HepG2 (cell line): ENCODE results near the gene DHX16. TPM values are rescaled to one million over a fixed set of nuclear protein-coding genes. Genes with fewer than 3 reads are reported as not detected.

Experiments used
- FOXM1 ChIP-seq: sonication (generic); formaldehyde crosslinking; IDR thresholded peaks from 2 replicates; pipeline ENCODE4 v1.5.0; 2020; ENCODE audit warnings: missing genetic modification reagents
- LBX2 ChIP-seq: sonication (generic); formaldehyde crosslinking; IDR thresholded peaks from 2 replicates; pipeline ENCODE4 v1.5.0; 2020; ENCODE audit warnings: missing genetic modification reagents, mild to moderate bottlenecking, borderline replicate concordance
- NR1H2 ChIP-seq: sonication (generic); formaldehyde crosslinking; IDR thresholded peaks from 2 replicates; pipeline ENCODE4 v1.8.1; 2022; ENCODE audit warnings: low read depth, missing genetic modification reagents, borderline replicate concordance
- NR2F1 ChIP-seq, 2 experiments: fragments of 450-650 bp in 1 of 2; formaldehyde crosslinking in 1 of 2; IDR thresholded peaks; 2 replicates each; pipeline versions ENCODE4 v1.5.0 to v1.6.1; 2016 to 2020; ENCODE audit warnings: mild to moderate bottlenecking in 1 of 2, missing compliant biosample characterization in 1 of 2, missing genetic modification reagents in 1 of 2, moderate library complexity in 1 of 2
- NRL ChIP-seq: sonication (generic); formaldehyde crosslinking; IDR thresholded peaks from 2 replicates; pipeline ENCODE4 v1.5.0; 2020; ENCODE audit warnings: missing genetic modification reagents, mild to moderate bottlenecking, moderate library complexity, borderline replicate concordance
- PRPF4 ChIP-seq: fragments of 200-400 bp; formaldehyde crosslinking; IDR thresholded peaks from 2 replicates; pipeline ENCODE4 v1.6.1; 2016; ENCODE audit warnings: low read length, low read depth; ENCODE audit not compliant: poor library complexity, severe bottlenecking
- RERE ChIP-seq: IDR thresholded peaks from 2 replicates; pipeline ENCODE4 v1.6.1; 2016; ENCODE audit warnings: low read depth, missing genetic modification reagents, missing compliant biosample characterization
- SSRP1 ChIP-seq: IDR thresholded peaks from 2 replicates; pipeline ENCODE4 v1.6.1; 2016; ENCODE audit warnings: control low read depth
- ZBTB38 ChIP-seq: sonication (generic); formaldehyde crosslinking; IDR thresholded peaks from 2 replicates; pipeline ENCODE4 v1.5.1; 2020; ENCODE audit warnings: mild to moderate bottlenecking, missing genetic modification reagents
- ZNF234 ChIP-seq: sonication (generic); formaldehyde crosslinking; conservative IDR thresholded peaks from 2 replicates; pipeline ENCODE4 v1.5.1; 2020; ENCODE audit warnings: mild to moderate bottlenecking, missing genetic modification reagents
- ZNF790 ChIP-seq: sonication (generic); formaldehyde crosslinking; IDR thresholded peaks from 2 replicates; pipeline ENCODE4 v1.8.0; 2022; ENCODE audit warnings: missing genetic modification reagents, mild to moderate bottlenecking, borderline replicate concordance
- ZSCAN9 ChIP-seq: IDR thresholded peaks from 2 replicates; pipeline ENCODE4 v1.6.1; 2016; ENCODE audit warnings: borderline replicate concordance
- polyA plus RNA-seq, 8 experiments: library from polyadenylated mRNA; depleted of rRNA in 3 of 8; stranded (reverse) in 7 of 8; unstranded in 1 of 8; fragments of >200 nt; fragmentation: Illumina TruSeq in 4 of 8; extraction: Trizol in 4 of 8; gene quantifications; 2 replicates each; pipeline versions ENCODE4 v1.2.1 to v1.2.3, GENCODE V29; 2011 to 2016; ENCODE audit warnings: low read depth in 4 of 8, missing spikeins in 1 of 8, mixed read lengths in 1 of 8; ENCODE audit not compliant: insufficient read depth in 1 of 8
- total RNA-seq, 5 experiments: library from RNA; depleted of rRNA; stranded (reverse); fragments of >200 nt; fragmentation: Illumina TruSeq; extraction: Trizol; gene quantifications; 2 replicates each; pipeline ENCODE4 v1.2.3, GENCODE V29; 2016; ENCODE audit warnings: low read depth in 1 of 5
- TF ChIP-seq, protein P1 (sequence below): sonication (generic); formaldehyde crosslinking; IDR thresholded peaks from 2 replicates; pipeline ENCODE4 v1.9.0; 2021; ENCODE audit warnings: mild to moderate bottlenecking, missing genetic modification reagents

DHX16 gene
- total and polyA plus RNA-seq, 2 of the 13 experiments (the other 11 are each of a cell fraction or from before 2014, with no cell fraction given) = 57.0 to 58.5 TPM

DNA sequence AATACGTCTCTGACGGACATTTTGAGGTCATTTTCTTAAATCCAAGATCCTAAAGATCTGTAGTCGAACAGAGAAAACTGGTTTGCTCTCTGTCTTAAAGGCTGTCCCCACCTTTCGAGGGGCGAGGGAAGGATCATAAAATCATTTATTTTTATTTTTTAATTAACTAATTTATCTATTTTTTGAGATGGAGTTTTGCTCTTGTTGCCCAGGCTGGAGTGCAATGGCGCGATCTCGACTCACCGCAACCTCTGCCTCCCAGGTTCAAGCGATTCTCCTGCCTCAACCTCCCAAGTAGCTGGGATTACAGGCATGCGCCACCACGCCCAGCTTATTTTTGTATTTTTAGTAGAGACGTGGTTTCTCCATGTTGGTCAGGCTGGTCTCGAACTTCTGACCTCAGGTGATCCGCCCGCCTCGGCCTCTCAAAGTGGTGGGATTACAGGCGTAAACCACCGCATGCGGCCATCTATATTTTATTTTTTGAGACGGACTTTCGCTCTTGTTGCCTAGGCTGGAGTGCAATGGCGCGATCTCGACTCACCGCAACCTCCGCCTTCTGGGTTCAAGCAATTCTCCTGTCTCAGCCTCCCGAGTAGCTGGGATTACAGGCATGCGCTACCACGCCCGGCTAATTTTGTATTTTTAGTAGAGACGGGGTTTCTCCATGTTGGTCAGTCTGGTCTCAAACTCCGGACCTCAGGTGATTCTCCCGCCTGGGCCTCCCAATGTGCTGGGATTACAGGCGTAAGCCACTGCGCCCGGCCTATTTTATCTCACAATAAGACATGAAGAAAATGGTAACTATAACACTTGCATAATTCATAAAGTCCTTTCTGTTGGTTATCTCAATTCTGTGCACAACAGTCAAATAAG, 45.3 kb upstream of the DHX16 start (continued):
- TF ChIP-seq NRL (CRISPR knock-in tag) (0 out of 2 replicates have a peak, but pooled peaks have one; percentile 46), NR1H2 (0 out of 2 replicates have a peak, but pooled peaks have one; percentile 57), PRPF4 (peak; percentile 30), ZNF790 (CRISPR knock-in tag) (peak; percentile 57; the same call in 1 of the 2 replicates), NR2F1 (CRISPR knock-in tag; IDR thresholded peaks at IDR 0.05) (0 out of 4 replicates have a peak, but pooled peaks of 1 of the 2 experiments have one; percentile 8), ZSCAN9 (CRISPR knock-in tag) (peak; percentile 8), LBX2 (peak; percentile 51; the same call in 1 of the 2 replicates), ZNF234 (CRISPR knock-in tag) (peak; percentile 54; the same call in 1 of the 2 replicates), ZBTB38 (peak; percentile 98), SSRP1 (CRISPR knock-in tag) (0 out of 2 replicates have a peak, but pooled peaks have one; percentile 9), FOXM1 (0 out of 2 replicates have a peak, but pooled peaks have one; percentile 2), RERE (CRISPR knock-in tag) (peak; percentile 7; the same call in 1 of the 2 replicates)
- TF ChIP-seq, protein P1, sequence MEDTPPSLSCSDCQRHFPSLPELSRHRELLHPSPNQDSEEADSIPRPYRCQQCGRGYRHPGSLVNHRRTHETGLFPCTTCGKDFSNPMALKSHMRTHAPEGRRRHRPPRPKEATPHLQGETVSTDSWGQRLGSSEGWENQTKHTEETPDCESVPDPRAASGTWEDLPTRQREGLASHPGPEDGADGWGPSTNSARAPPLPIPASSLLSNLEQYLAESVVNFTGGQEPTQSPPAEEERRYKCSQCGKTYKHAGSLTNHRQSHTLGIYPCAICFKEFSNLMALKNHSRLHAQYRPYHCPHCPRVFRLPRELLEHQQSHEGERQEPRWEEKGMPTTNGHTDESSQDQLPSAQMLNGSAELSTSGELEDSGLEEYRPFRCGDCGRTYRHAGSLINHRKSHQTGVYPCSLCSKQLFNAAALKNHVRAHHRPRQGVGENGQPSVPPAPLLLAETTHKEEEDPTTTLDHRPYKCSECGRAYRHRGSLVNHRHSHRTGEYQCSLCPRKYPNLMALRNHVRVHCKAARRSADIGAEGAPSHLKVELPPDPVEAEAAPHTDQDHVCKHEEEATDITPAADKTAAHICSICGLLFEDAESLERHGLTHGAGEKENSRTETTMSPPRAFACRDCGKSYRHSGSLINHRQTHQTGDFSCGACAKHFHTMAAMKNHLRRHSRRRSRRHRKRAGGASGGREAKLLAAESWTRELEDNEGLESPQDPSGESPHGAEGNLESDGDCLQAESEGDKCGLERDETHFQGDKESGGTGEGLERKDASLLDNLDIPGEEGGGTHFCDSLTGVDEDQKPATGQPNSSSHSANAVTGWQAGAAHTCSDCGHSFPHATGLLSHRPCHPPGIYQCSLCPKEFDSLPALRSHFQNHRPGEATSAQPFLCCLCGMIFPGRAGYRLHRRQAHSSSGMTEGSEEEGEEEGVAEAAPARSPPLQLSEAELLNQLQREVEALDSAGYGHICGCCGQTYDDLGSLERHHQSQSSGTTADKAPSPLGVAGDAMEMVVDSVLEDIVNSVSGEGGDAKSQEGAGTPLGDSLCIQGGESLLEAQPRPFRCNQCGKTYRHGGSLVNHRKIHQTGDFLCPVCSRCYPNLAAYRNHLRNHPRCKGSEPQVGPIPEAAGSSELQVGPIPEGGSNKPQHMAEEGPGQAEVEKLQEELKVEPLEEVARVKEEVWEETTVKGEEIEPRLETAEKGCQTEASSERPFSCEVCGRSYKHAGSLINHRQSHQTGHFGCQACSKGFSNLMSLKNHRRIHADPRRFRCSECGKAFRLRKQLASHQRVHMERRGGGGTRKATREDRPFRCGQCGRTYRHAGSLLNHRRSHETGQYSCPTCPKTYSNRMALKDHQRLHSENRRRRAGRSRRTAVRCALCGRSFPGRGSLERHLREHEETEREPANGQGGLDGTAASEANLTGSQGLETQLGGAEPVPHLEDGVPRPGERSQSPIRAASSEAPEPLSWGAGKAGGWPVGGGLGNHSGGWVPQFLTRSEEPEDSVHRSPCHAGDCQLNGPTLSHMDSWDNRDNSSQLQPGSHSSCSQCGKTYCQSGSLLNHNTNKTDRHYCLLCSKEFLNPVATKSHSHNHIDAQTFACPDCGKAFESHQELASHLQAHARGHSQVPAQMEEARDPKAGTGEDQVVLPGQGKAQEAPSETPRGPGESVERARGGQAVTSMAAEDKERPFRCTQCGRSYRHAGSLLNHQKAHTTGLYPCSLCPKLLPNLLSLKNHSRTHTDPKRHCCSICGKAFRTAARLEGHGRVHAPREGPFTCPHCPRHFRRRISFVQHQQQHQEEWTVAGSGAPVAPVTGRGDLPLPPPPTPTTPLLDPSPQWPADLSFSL = 0 out of 2 replicates have a peak, but pooled peaks have one; percentile 31
- TF ChIP-seq, all 625 proteins: peak for 38; not testable (repeated sequence) for 587
